Activated T-cell treated with anti-CD3 and anti-CD28 coated beads for 24 hours (primary cell): ENCODE results near the gene DTNB.

ENCODE experiments used
- DNase-seq: peaks from one replicate; pipeline ENCODE4 v3.0.0-alpha.2; 2020; ENCODE audit warnings: low read depth

DTNB gene

DNA sequence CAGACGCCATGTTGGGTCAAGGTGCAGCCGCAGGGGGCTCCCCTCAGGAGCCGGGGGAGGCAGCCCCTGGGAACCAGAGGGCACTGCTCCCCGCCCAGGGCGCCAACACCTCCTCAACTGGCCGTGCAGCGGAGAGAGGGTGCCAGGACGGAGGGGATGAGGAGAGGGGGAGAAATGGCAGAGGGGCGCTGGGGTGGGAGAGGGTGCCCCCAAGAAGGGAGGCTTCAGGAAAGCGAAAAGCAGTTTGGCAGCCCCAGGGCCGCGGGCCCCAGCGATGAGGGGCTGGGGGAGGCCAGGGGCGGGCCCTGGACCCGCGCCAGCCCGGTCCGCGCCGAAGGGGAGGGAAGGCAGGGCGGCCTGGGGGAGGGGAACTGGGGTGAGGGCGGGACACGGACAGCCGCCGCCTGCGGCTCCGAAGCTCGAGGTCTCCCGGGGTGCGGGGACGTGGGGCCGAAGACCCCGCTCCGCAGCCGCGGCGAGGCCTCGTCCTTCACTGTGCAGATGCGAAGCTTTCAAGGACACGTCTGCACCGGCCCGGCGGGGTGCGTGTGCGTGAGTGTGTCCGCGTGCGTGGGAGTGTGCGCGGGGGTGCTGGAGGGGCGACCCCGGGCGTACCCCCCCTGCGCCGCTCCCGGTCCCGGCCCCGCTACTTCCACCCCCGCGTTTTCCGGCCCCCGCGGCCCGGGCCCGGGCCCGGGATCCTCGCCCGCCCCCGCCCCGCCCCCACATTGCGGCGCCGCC, 333.0 kb downstream of the DTNB start:
- no peak for DNase-seq

GRCh38 chr2:25339791-25340180, 333.6 kb downstream of the DTNB start:
- DNase-seq, result no peak

- DNase-seq, result no peak
Measured at GRCh38 chr2:25339211-25339674, 334.1 kb downstream of the DTNB start.

- no peak for DNase-seq
Measured at GRCh38 chr2:25338401-25338800, 335.0 kb downstream of the DTNB start.

- DNase-seq, result no peak
Measured at GRCh38 chr2:25337891-25338290, 335.5 kb downstream of the DTNB start.

- no peak for DNase-seq
Measured at GRCh38 chr2:25337276-25337675, 336.1 kb downstream of the DTNB start.

GRCh38 chr2:25336383-25336841, 337.0 kb downstream of the DTNB start:
- no peak for DNase-seq

GRCh38 chr2:25335971-25336370, 337.4 kb downstream of the DTNB start:
- DNase-seq, result no peak

GRCh38 chr2:25335204-25335603, 338.2 kb downstream of the DTNB start:
- no peak for DNase-seq

DNA sequence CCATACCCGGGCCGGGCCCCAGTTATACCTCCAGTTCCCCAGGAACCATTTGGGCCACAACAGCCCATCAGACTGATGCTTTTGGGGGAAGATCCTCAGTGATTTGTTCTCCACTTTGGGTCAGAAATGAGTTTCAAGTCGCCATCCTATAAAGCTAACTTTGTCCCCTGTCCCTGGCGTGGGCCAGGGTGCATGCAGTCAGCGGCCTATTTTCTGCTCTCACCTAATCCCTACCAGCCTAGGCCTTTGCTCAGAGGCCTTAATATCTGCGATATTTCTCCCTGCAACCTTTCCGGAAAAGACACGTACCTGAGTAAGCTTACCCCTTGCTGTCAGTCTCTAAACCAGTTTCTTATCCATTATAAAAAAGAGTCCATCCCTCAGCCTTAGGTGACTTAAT, 338.9 kb downstream of the DTNB start:
- DNase-seq, result no peak

DNA sequence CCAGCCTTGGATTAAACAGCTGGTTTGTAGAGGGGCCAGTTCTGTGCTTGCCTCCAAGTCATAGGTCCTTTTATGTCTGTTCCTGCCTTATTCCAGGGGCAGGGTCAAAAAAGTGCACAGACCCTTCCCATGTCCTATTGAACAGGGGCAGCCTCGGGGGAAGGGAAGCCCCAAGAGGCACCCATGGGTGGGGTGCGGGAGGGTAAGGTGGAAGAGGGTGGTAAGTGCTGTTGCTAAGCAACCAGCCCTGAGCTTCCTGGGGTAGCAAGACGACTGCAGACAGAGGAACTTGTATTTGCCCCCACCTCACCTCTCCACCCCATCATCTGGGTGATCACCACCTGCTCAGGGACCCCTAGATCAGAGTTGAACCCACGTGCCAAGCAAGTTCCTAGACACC, 339.4 kb downstream of the DTNB start:
- no peak for DNase-seq

- DNase-seq, result no peak
Measured at GRCh38 chr2:25332571-25332970, 340.8 kb downstream of the DTNB start.

DNA sequence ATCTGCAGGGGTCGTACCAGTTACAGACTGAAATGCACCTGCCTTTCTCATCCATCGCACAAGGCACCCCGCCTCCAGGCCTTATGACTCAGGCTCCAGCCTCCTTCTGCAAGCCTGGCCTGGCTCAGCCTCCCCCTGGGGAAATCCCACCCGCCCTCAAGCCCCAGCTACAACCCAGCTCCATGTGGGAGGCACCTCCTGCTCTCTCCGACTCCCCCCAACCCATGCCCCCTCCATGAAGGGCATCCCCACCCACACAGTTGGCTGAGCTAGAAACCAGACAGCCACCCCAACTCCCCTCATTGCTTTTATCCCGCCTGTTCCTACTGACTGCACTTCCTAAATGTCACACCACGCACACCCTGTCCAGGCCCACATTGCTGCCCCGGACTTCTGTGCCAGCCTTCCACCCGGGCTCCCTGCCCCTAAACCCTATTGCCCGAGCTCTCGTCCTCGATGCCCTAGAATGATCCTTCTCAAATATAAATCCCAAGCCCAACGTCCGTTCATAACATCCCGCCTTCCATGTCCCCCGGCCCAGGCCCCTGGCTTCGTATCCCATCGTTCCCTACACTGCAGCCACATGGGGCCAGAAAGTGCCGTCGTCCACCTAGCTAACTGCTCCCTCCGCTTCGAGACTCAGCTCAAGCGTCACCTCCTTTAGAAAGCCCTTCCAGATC, 341.6 kb downstream of the DTNB start:
- DNase-seq, result peak; percentile 61

DNA sequence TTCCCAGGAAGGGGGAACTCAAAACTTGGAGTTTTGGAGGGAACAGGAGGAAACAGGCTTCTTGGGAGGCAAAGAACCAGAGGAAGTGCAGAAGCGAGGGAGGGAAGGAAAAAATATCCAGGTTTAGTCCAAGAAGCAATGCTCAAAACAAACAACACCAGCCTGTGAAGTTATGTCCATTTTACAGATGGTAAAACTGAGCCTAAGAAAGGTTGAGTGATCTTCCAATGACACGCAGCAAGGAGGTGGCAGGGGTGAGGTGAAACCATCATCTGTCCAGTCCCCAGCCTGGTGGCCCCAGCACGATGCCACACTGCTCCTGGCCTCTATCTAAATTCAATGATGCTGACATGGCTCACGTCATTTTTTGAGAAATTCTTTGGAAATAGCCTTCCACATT, 342.4 kb downstream of the DTNB start:
- DNase-seq, result no peak

DNA sequence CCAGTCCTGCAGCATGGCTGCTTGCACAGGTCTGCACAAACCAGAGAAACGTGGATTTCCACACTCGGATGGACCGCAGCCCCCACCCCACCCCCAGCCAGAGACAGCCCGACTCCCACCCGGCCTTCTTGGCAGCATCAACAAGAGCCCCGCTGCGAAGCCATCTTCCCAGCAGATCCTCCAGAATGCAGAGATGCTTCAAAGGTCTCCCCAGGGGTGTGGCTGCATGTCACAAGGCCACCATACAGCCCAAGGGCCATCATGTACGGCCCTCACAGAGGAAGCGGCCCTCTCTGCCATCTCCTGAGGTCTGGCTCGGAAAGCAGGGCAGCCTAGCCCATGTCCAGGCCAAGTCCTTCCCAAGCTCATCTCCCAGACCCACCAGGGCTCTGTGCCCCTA, 343.1 kb downstream of the DTNB start:
- DNase-seq, result no peak

DNA sequence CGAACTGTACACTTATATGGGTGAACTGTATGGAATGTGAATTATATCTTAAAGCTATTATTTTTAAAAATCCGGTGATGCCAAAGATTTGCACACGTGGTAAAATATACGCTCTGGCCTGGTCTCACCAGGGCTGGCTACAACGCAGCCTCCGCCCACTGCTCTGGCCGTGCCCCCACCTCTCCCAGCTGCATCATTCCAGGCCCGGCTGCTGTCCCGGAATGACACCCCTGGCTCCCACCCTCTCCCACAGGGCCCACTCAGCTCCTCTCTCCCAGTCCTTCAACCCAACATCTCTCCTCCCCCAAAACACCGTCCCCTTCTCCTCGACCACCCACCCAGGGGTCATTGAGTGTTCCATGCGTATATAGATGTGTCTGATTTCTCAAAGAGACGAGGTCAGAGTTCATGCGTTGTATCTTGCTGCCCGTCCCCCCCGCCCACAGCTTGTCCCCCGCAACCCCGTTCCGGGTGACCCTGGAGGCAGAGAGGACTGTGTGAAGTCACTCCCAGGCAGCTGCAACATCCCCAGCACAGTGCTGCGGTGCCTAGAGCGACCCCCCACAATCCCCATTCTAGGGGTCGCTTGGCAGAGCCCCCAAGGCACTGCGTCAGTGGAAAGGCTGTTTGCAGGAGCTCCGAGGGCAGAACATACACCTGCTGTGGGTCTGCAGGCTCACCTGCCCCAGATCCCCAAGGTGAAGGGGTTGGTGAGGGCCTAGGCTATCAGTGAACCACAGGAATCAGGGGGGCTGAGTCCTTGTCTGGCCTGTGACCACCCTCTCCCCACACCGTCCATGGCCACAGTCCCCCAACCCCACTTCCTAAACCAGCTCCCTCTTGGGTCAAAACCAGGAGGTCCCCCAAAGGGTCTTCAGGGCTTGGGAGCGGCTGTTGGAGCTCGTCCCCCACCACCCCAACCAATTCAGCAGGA, 345.0 kb downstream of the DTNB start:
- no peak for DNase-seq
